ENCODE results near the gene SLAMF9. TPM values are rescaled to one million over a fixed set of nuclear protein-coding genes. Genes with fewer than 3 reads are reported as not detected.

Gene SLAMF9
- total and polyA plus RNA-seq, 2 of the 8 experiments (the other 6 are each of a cell fraction or from before 2014, with no cell fraction given): not detected

GRCh38 chr1:159944623-159945455 is 9.2 kb downstream of the SLAMF9 start:
- Histone ChIP-seq H3K4me2 (ENCODE audit: insufficient read depth in 1 of 2, low read depth in 2 of 2, low read length in 2 of 2) (peak overlapping the region; percentile 72 to 77), H3K23ac (ENCODE audit: insufficient read length) (no peak overlapping the region), H4K5ac (ENCODE audit: insufficient read length, low read depth, low read length) (peak overlapping the region; percentile 12), H3K9ac (replicated peaks in 1 of 4; ENCODE audit: extremely low read depth in 1 of 4, low read depth in 3 of 4, low read length in 3 of 4) (peak overlapping the region in 3 of 4 experiments; percentile 36 to 45 (median 42); a peak in 4 of 7 replicates), H3K27ac (ENCODE audit: low read depth, low read length) (peak overlapping the region; percentile 9; the same call in 1 of the 2 replicates), H3K23me2 (ENCODE audit: low read depth, low read length) (peaks cover 10% of the 10 kb centered on the region; the same call in 1 of the 2 replicates), H4K91ac (replicated peaks; ENCODE audit: insufficient read length, low read length) (peak overlapping the region; percentile 59), H4K8ac (ENCODE audit: extremely low read depth, insufficient read depth, low read length) (no peak overlapping the region; the same call in 1 of the 2 replicates), H3K18ac (ENCODE audit: extremely low read depth, low read length) (peak overlapping the region; percentile 60; the same call in 1 of the 2 replicates), H4K20me1 (replicated peaks in 1 of 2; ENCODE audit: control insufficient read depth in 1 of 2, insufficient read depth in 2 of 2, low read length in 2 of 2) (no peaks in the 10 kb centered on the region), H2BK20ac (ENCODE audit: low read length) (0 out of 2 replicates have a peak overlapping the region, but pooled peaks have one; percentile 72), H3K9me3 (ENCODE audit: insufficient read depth in 2 of 2, low read depth in 1 of 2, low read length in 1 of 2) (no peaks in the 10 kb centered on the region), H2BK5ac (ENCODE audit: low read depth, low read length) (no peak overlapping the region; the same call in 1 of the 2 replicates), H3K4me3 (ENCODE audit: extremely low read depth in 1 of 4, insufficient read depth in 2 of 4, low read depth in 3 of 4, low read length in 4 of 4) (peak overlapping the region; percentile 49 to 82 (median 62)), H2AK5ac (ENCODE audit: low read depth, low read length) (peak overlapping the region; percentile 85; the same call in 1 of the 2 replicates), H3K27me3 (replicated peaks in 1 of 4; ENCODE audit: control insufficient read depth in 3 of 4, extremely low read depth in 1 of 4, insufficient read depth in 3 of 4, low read length in 3 of 4) (no peaks in the 10 kb centered on the region), H3K4ac (replicated peaks; ENCODE audit: insufficient read length, low read depth, low read length) (peak overlapping the region; percentile 63), H3K36me3 (ENCODE audit: control insufficient read depth in 2 of 4, insufficient read depth in 4 of 4, low read length in 3 of 4) (peaks cover 0 to 6% (median 0%) of the 10 kb centered on the region in 4 experiments; a peak in 5 of 8 replicates), H3K14ac (ENCODE audit: insufficient read length) (no peak overlapping the region), H2BK15ac (ENCODE audit: low read length) (0 out of 2 replicates have a peak overlapping the region, but pooled peaks have one; percentile 29), H3K79me2 (ENCODE audit: control insufficient read depth in 1 of 2, insufficient read depth in 2 of 2, low read length in 2 of 2) (peaks cover 3 to 12% of the 10 kb centered on the region in 2 experiments; a peak in 2 of 4 replicates), H2BK120ac (replicated peaks; ENCODE audit: low read depth, low read length) (no peak overlapping the region), H2BK12ac (ENCODE audit: low read depth, low read length) (peak overlapping the region; percentile 60; the same call in 1 of the 2 replicates), H3K56ac (replicated peaks; ENCODE audit: insufficient read length, low read depth, low read length) (peak overlapping the region; percentile 10), H2AFZ (ENCODE audit: low read length) (no peak overlapping the region), H3K79me1 (ENCODE audit: low read depth, low read length) (peaks cover 2% of the 10 kb centered on the region; the same call in 1 of the 2 replicates), H3K4me1 (replicated peaks in 1 of 4; ENCODE audit: control insufficient read depth in 3 of 4, insufficient read depth in 4 of 4, low read length in 3 of 4) (peaks cover 7 to 24% (median 15%) of the 10 kb centered on the region in 4 experiments)
- POLR2A ChIA-PET (ENCODE audit: partially characterized antibody): interaction anchor here (0.6 to 2.8 kb wide), 21 partner anchors 9 to 139 kb away, joined by 3 to 19 read pairs (median 4); partner anchors contain the start of genes CFAP45, PIGM, SLAMF9 and TAGLN2
- CTCF ChIA-PET (ENCODE audit: partially characterized antibody): interaction anchor here (0.9 to 35.5 kb wide), 9 partner anchors 8 to 76 kb away, joined by 3 to 696 read pairs (median 8); partner anchors contain the start of gene TAGLN2
- FAIRE-seq (no peak), DNase-seq (ENCODE audit: low read depth in 1 of 2, low spot score in 2 of 2) (no peak)
- 20% methylated on average over 11 of the region's 11 CpGs; no CpG with 5 or more reads in 1 of the 2 experiments for WGBS, 2 experiments (ENCODE audit: extremely low coverage in 1 of 2, insufficient coverage in 1 of 2, insufficient read length in 1 of 2, insufficient replicate concordance in 2 of 2, low coverage in 1 of 2, low lambda C conversion rate in 2 of 2, missing lambda C conversion rate in 1 of 2)
- TF ChIP-seq E2F6 (IDR thresholded peaks at IDR 0.05) (no peak), SIX5 (IDR thresholded peaks at IDR 0.05; ENCODE audit: low read depth, low read length) (no peak), HDAC6 (IDR thresholded peaks at IDR 0.05; ENCODE audit: low read depth, low read length) (no peak), POLR2A (IDR thresholded peaks at IDR 0.05; ENCODE audit: control extremely low read depth in 1 of 2, low read depth in 2 of 2, low read length in 2 of 2) (peak in 1 of 2 experiments; percentile 8; a peak in 1 of 3 replicates), SIN3A (conservative IDR thresholded peaks at IDR 0.05 in 1 of 2, IDR thresholded peaks at IDR 0.05 in 1 of 2; ENCODE audit: low read depth in 1 of 2, low read length in 2 of 2) (0 out of 4 replicates have a peak, but pooled peaks of 1 of the 2 experiments have one; percentile 6), MAX (IDR thresholded peaks at IDR 0.05) (no peak), BACH1 (IDR thresholded peaks at IDR 0.05; ENCODE audit: low read length) (no peak), TAF7 (optimal IDR thresholded peaks at IDR 0.05; ENCODE audit: borderline replicate concordance, low read depth, low read length) (no peak), NRF1 (IDR thresholded peaks at IDR 0.05; ENCODE audit: low read depth, low read length) (no peak)

All from H1 (cell line).